Left renal pelvis (tissue), 4 donors: Measurements from ENCODE around the gene FOXL1. TPM values are rescaled to one million over a fixed set of nuclear protein-coding genes. Genes with fewer than 3 reads are reported as not detected.
A peak's percentile ranks its signal among the peaks of the same experiment; 100 is the strongest.

Source experiments
- DNase-seq, 4 donors: peaks; one replicate each; pipeline ENCODE4 v3.0.0-alpha.2; 2013; ENCODE audit warnings: low read depth in 4 of 4, low spot score in 3 of 4
- polyA plus RNA-seq, 4 donors: library from polyadenylated mRNA; unstranded; fragments of 120-200 nt; gene quantifications; one replicate each; pipeline ENCODE4 v1.2.1, GENCODE V29; 2013; ENCODE audit not compliant: insufficient read length in 4 of 4

Gene FOXL1
- polyA plus RNA-seq, 4 donors, result 8.5 to 22.3 (median 15.0) TPM

DNA sequence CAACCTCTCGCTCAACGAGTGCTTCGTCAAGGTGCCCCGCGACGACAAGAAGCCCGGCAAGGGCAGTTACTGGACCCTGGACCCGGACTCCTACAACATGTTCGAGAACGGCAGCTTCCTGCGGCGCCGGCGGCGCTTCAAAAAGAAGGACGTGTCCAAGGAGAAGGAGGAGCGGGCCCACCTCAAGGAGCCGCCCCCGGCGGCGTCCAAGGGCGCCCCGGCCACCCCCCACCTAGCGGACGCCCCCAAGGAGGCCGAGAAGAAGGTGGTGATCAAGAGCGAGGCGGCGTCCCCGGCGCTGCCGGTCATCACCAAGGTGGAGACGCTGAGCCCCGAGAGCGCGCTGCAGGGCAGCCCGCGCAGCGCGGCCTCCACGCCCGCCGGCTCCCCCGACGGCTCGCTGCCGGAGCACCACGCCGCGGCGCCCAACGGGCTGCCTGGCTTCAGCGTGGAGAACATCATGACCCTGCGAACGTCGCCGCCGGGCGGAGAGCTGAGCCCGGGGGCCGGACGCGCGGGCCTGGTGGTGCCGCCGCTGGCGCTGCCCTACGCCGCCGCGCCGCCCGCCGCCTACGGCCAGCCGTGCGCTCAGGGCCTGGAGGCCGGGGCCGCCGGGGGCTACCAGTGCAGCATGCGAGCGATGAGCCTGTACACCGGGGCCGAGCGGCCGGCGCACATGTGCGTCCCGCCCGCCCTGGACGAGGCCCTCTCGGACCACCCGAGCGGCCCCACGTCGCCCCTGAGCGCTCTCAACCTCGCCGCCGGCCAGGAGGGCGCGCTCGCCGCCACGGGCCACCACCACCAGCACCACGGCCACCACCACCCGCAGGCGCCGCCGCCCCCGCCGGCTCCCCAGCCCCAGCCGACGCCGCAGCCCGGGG lies 10.4 kb upstream of the FOXL1 start:
- DNase-seq, result no peak

DNA sequence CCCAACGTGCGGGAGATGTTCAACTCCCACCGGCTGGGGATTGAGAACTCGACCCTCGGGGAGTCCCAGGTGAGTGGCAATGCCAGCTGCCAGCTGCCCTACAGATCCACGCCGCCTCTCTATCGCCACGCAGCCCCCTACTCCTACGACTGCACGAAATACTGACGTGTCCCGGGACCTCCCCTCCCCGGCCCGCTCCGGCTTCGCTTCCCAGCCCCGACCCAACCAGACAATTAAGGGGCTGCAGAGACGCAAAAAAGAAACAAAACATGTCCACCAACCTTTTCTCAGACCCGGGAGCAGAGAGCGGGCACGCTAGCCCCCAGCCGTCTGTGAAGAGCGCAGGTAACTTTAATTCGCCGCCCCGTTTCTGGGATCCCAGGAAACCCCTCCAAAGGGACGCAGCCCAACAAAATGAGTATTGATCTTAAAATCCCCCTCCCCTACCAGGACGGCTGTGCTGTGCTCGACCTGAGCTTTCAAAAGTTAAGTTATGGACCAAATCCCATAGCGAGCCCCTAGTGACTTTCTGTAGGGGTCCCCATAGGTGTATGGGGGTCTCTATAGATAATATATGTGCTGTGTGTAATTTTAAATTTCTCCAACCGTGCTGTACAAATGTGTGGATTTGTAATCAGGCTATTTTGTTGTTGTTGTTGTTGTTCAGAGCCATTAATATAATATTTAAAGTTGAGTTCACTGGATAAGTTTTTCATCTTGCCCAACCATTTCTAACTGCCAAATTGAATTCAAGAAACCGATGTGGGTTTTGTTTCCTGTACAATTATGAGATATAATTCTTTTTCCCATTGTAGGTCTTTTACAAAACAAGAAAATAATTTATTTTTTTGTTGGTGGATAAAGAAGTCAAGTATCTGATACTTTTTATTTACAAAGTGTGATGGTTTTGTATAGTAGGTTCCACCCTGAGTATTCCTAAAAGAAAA lies 9.4 kb upstream of the FOXL1 start:
- DNase-seq, result no peak

DNA sequence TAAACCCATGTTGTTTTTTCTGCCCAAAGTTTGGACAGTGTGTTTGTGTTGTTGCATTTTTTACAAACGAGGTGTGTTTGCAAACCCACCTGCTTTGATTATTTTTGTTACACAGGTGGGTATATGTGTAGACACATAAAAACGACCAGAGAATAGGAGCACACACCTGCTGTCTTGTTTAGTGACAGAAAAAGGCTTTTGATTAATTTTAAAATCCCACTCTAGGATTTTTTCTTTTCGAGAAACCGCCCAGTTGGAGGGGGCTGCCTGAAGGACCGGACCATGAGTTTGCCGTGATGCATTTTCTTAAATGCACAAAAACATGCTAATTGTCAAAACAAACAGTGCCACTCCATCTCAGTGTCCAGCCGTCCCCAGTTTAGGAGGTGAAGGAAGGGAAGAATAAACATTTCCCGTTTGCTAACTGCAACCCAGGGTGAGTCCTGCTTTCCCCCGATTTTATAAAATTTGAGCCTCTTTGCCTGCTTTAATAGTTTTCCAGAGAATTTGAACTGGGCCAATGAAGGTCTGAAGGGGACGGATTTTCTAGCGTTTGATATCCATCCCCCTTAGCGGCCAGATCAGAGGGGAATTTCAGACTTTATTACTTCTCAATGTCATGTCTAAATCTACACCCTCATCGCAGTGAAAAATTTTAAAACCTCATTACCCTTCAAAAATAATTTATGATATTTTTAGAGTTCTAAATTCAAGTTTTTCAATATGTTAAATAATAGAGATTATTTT lies 8.5 kb upstream of the FOXL1 start:
- DNase-seq, result no peak

DNA sequence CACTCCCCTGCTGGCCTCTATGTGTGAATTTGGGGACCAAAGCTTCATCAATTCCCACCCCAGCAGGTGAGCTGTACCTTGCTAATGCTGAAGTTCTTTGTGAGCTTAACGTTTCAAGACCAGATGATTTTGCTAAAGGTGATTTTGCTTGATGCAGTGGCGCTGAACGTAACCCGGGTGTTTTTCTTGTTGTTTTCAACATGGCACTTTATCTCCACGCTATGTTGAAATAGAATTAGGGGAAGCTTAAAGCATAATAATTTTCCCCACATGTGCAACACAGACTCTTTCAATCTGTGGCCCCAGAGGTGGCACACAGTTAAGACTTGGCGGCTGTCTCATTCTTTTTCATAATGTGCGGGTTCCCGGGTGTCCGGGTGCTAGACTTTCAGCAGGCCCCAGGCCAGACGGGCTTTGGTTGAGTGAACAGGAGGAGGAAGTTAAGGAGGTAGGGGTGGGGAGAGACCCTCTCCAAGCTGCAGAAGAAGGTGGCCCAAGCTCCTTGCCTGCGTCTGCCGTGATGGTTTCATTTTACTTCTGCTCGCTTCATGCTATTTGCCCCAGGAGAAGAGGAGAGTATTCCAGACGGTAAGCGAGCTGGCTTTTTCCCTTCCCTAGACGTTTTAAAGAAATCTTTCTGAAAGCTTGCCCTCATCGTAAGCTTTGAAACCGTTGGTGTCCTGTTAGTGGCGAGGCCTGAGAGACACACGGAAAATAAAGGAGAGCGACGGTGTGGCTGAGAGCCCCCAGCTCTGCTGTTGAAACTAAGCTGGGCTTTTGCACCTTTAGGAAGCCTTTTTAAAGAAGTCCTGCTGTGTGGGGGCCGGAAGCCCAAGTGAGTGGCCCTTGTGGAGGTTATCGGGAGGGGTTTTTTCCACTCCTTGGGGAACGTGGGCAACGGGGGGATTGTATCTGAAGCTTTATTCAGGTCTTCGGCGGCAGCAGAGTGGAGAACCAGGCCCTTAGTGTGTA lies 7.5 kb upstream of the FOXL1 start:
- no peak for DNase-seq

DNA sequence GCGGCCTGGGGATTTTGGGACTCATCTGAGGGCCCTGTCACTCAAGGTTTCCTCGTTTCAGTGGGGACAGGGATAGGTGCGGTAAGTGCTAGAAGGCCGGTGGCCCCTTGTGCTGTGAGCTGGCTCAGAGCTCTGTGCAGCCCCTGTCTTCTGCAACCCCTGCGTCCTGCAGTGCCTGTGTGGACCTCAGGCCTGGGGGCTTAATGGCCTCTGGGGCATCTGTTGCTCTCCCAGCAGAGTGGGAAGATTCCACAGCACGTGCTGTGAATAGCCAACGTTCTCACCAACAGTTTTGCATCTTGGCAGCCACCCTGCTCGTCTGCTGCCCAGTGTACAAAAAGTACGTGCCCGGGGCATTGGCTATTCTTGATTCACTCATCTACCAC lies 6.8 kb upstream of the FOXL1 start:
- no peak for DNase-seq

DNA sequence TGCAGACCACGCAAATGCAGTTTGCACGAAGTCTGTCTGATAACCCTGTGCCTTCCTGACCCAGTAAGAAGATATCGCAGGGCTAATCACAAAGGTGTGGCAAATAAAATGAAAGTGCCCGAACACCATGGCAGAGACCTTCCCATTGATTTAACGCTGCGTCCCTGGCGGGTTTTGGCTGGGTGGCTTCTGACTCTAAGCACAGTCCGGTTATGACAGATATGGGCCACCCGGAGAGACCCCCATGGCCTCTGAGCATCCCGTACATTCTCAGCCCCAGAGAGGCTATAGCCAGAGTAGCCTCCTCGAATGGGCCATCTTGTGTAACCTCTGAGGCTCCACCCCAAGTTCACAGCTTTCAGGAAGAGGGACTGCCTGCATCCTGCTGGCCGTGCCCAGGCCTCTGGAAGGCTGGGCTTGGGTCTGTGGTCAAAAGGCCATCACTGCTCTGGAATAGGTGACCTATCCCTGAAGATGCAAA lies 6.3 kb upstream of the FOXL1 start:
- DNase-seq, result no peak

DNA sequence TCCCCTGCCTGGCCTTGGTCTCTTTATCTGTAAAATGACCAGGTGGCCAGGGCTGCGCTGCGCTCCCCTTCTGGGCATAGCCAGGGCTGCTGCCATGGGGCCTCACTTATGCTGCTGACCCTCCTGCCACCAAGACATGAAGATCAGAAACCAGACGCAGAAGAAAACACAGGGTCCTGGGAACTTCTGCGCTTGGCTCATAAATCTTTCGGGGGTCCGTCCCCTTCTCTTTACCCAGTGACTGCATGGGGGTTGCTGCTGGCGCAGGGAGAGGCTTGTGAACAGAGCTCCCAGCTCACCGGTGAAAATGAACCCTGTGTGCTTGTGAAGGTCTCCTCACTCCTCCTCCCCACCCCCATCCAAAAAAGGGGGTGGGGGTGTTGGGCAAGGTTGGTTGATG lies 5.7 kb upstream of the FOXL1 start:
- no peak for DNase-seq

DNA sequence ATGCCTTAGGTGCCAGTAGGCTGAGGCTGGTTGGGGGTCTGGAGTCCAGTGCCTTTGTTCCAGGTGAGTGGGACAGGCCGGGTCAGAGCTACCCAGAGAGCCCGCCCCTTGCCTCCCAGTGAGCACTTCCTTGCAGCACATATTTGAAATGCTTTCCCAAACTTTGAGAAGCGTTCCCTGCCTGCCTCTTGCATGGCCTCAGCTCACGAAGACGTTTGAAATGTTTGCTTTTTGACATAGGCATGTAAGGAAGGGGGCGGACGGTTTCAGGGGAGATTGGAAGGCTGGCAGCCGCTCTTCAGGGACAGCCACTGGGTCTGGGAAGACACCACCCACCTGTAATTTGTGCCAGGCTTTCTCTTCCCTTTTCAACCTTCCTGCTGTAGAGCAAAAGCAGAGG lies 5.1 kb upstream of the FOXL1 start:
- no peak for DNase-seq

DNA sequence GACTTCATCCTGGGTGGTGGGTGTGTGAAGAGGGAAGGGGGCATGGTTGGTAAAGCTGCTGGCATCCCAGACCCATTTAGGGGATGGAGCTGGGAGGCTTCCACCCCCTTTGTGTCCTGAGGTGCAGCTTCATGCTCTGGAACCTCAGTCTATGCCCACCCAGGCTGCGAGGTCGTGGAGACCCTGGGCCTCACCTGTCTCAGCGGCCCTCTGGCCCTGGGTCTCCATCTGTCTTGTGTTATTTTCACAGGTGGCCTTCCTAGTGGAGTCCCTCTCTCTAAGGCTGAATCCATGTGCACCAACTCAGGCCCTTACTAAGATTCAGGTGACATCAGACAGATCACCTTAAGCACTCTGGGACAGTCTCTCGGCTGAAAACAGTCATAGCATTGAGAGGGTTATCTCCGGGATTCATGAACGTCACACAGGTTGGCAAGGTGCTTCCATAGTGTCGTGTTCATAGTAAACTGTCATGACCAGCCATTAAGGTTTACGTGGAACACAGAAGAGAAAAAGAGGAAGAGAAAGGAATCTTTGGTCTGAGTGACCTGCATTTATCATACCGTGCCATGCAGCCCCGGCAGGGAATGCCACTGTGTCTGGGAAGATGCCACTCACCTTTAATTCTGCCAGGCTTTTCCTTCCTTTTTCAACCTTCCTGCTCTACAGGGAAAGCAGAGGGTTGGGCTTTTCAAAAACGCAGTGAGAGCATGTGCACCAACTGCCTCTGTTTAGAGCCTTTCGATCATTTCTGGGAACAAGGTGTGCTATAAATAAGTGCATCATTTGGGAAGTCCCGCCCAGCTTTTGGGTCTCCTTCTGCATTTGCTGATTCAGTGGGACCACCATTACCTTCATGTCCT lies 4.5 kb upstream of the FOXL1 start:
- DNase-seq, result no peak

- no peak for DNase-seq
These were observed 3.7 kb upstream of the FOXL1 start for GRCh38 chr16:86574646-86575045.

DNA sequence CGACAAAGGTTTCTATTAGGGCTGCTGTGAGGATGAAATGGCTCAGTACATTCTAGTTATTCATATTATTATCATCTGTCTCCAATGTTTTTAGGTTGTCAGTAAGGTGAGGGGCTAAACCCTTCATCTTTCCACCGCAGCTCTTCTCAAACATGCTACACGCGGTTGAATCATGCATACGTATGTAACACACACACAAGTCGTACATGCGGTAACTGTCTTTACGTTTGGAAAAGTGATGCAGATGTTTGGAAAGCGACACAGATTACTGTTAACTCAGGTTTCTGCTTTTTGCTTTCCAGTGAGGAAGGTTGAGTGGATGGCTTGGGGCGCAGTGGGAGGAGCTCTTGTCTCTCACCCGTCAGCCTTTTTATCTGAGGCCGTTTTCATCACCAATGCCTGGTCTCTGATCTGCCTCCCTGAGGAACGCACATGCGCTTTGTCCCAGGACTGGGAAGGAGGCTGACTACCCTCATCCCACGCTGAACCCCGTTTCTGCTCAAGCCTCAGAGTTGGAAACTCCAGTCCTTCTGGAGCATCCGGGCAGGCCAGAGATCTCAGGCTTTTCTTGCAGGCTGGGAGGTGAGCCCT lies 3.2 kb upstream of the FOXL1 start:
- DNase-seq, result no peak

GRCh38 chr16:86575754-86576557 lies 2.4 kb upstream of the FOXL1 start:
- peak in 3 of 4 donors; percentile 84 to 92 (median 86) for DNase-seq

DNA sequence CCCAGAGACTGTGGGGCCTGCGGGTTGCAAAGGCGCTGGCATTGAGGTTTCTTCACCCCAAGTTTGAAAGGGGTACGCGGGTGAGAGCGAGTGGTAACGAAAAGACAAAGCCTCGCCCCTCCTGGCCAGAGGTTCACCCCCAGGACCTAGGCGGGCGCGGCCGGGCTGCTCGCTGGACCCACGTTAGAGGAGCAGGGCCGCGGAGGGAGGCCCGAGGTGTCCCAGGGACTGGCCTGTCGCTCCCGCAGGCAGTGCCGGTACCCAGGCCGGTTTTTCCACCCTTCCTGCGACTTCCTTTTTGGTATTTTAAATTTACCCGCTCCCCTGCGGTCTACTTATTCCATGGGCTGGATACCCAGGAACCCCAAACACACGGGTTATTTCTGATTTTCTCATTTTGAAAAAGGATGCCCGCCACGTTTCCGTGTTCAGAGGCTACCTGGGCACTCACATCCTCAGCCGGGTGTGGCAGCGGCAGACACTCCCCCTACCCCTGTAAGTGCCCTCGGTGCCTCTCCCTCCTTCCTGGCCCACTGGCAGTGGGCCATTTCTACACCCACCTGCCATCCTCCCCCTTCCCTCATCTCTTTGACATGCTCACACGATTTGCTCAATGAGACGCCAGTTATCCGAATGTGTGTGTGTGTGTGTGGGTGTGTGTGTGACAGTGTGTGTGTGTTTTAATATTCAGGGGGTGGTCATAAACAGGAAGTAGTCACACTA lies 1.6 kb upstream of the FOXL1 start:
- DNase-seq, result no peak

DNA sequence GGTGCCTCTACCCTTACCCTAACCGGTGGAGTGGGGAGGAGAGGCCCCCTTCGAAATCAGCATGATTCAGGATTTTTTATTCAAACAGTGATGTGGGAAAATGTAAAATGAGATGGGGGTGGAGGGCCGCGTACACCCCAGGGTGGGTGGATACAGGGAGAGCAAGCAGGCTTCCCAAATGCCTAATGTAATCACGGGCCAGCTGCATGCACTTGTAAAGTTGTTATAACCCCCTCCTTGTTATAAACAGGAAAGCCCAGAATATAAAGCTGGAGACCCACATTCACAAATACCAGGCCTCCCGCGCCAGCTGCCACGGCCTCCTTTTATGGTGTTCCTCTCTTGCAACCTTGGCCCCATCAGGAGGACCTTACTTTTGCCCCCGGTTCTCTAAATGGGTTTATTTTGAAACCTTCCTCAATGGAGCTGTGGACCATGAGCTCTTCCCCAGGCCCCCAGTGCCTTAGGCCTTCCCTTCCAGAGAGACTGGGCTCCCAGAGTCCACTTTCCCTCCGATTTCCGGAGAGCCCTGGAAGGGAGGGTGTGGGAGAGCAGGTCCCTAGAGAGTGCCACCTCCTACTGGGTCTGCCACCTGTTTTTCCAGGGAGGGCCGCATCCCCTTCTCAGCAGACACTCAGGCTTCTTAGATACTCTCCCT lies 906 bp upstream of the FOXL1 start:
- no peak for DNase-seq

DNA sequence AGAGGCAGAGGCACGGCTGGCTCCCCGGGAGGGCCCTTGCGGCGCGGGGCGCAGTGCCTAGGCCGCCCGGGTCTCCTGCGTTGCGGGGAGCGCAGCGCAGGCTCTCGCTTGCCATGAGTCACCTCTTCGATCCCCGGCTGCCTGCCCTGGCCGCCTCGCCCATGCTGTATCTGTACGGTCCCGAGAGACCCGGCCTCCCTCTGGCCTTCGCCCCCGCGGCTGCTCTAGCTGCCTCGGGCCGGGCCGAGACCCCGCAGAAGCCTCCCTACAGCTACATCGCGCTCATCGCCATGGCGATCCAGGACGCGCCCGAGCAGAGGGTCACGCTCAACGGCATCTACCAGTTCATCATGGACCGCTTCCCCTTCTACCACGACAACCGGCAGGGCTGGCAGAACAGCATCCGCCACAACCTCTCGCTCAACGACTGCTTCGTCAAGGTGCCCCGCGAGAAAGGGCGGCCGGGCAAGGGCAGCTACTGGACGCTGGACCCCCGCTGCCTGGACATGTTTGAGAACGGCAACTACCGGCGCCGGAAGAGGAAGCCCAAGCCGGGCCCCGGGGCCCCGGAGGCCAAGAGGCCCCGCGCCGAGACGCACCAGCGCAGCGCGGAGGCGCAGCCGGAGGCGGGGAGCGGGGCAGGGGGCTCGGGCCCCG lies 390 bp downstream of the FOXL1 start:
- no peak for DNase-seq
